Ovary (tissue), 9 donors: ENCODE measurements around the gene SLC15A3. TPM values are rescaled to one million over a fixed set of nuclear protein-coding genes. Genes with fewer than 3 reads are reported as not detected.

ENCODE experiments used
- DNase-seq, 5 donors: peaks; one replicate each; pipeline ENCODE4 v3.0.0-alpha.2; 2019 to 2020
- H3K27ac ChIP-seq, 2 donors: fragments of 200-600 bp; one replicate each; pipeline versions ENCODE4 v1.5.1 to v1.8.0; 2019 to 2022
- H3K27me3 ChIP-seq: fragments of 200-600 bp; one replicate; pipeline ENCODE4 v1.8.0; 2022
- H3K36me3 ChIP-seq: fragments of 200-600 bp; sonication (generic); one replicate; pipeline ENCODE4 v1.5.1; 2019
- H3K4me1 ChIP-seq: one replicate; pipeline ENCODE4 v1.8.1; 2013; ENCODE audit warnings: mild to moderate bottlenecking, moderate library complexity; ENCODE audit not compliant: insufficient read depth
- H3K4me3 ChIP-seq: fragments of 200-600 bp; sonication (generic); one replicate; pipeline ENCODE4 v1.5.1; 2017
- H3K9me3 ChIP-seq, 2 donors: fragments of 200-600 bp in 1 of 2; sonication (generic) in 1 of 2; one replicate each; pipeline versions ENCODE4 v1.5.1 to v1.8.1; 2013 to 2019; ENCODE audit warnings: mild to moderate bottlenecking in 1 of 2, moderate library complexity in 1 of 2
- CTCF ChIP-seq, 3 donors: fragments of 450-650 bp in 2 of 3; fragments of 200-600 bp in 1 of 3; IDR thresholded peaks; one replicate each; pipeline versions ENCODE4 v1.5.1 to v1.8.0; 2016 to 2022; ENCODE audit warnings: antibody characterized with exemption in 3 of 3, mild to moderate bottlenecking in 1 of 3
- EP300 ChIP-seq: sonication (generic); formaldehyde crosslinking; IDR thresholded peaks from one replicate; pipeline ENCODE4 v1.6.1; 2017; ENCODE audit warnings: antibody characterized with exemption
- POLR2A ChIP-seq: fragments of 450-650 bp; IDR thresholded peaks from one replicate; pipeline ENCODE4 v1.6.1; 2017; ENCODE audit warnings: antibody characterized with exemption, mild to moderate bottlenecking, moderate library complexity
- WGBS, 3 donors: extraction: QIAGEN DNeasy Blood & Tissue Kit in 1 of 3; methylation state at CpG; one replicate each; pipeline versions ENCODE4 v1.1.5 to v1.1.7; 2013 to 2017; 5-methylcytosine and 5-hydroxymethylcytosine counted together
- intact Hi-C, 4 donors: fragments of 100-400 bp; cut with DNase I; formaldehyde crosslinking; loops; one replicate each; pipeline versions ENCODE4 v1.11.0 to v1.15.1; 2022 to 2023
- polyA plus RNA-seq, 2 donors: library from polyadenylated mRNA; stranded (reverse); fragments of 200-250 nt in 1 of 2; fragments of 350-450 nt in 1 of 2; fragmentation: Illumina TruSeq in 1 of 2; extraction: RNeasy Lipid Tissue Mini Kit (QIAGEN cat#74804) in 1 of 2; gene quantifications; one replicate each; pipeline ENCODE4 v1.2.3, GENCODE V29; 2013 to 2014
- total RNA-seq, 7 donors: library from RNA; depleted of rRNA in 2 of 7; stranded (reverse); fragments of >200 nt in 2 of 7; fragmentation: NEBNext Ultra II Directional in 3 of 7; extraction: Animal tissue kit (Norgen Biotek cat#: 25700) in 3 of 7; gene quantifications; one replicate each; pipeline versions ENCODE4 v1.1.0 to v1.2.4, GENCODE V29; 2016 to 2023
- donor health status: DM: no; HTN: no; CAD: no; lungs with moderate emphysema.
- donor health status: DM: no; HTN: no; CAD: no.
- donor health status: Bipolar disorder and iron deficiency.
- donor health status: DM: yes; HTN: yes; CAD: no.
- donor health status: DM: no; HTN: no; CAD: no.
- donor health status: DM: yes; HTN: yes; CAD: no.

SLC15A3 gene
- total and polyA plus RNA-seq, 9 donors = 25.3 to 55.8 (median 38.9) TPM

- Histone ChIP-seq H3K27ac (no peak overlapping the region), H3K27me3 (no peaks in the 10 kb centered on the region), H3K9me3 (no peaks in the 10 kb centered on the region), H3K4me1 (no peaks in the 10 kb centered on the region), H3K36me3 (no peaks in the 10 kb centered on the region), H3K4me3 (no peak overlapping the region)
- DNase-seq = peak in 1 of 5 donors; percentile 44
- 52 to 60% (median 56%) methylated on average over 12 of the region's 12 CpGs for WGBS, 3 donors
- TF ChIP-seq POLR2A (no peak), CTCF (IDR thresholded peaks at IDR 0.05) (peak; percentile 80 to 90 (median 83))
- intact Hi-C loops = loop anchor here (5.0 to 10.0 kb wide), 4 partner anchors 54 to 192 kb away; partner anchors contain the start of genes CCDC86 (in 1 of the 4) and MS4A10 (in 1 of the 4)
Measured at GRCh38 chr11:60899046-60899936, 52.7 kb downstream of the SLC15A3 start.

DNA sequence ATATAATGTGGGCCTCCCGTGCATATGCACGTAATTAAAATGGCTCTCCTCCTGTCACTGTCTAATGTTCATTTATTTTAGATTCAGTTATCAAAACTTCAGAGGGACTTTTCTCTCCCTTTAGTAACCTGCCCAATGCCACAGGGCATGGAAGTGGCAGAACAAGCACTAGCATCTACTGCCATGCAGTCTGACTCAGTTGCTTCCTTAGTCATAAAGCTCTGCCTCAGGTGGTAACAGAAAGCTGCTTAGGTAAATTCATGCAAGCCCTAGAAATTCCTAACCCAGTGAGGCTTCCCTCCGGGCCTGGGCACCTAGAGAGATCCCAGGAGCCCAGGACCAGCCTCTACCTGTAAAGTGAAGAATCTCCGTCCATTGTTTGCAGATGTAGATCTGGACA is 54.5 kb downstream of the SLC15A3 start:
- Histone ChIP-seq H3K4me1 (no peaks in the 10 kb centered on the region), H3K36me3 (no peaks in the 10 kb centered on the region), H3K27ac (no peak overlapping the region), H3K9me3 (no peaks in the 10 kb centered on the region), H3K27me3 (no peaks in the 10 kb centered on the region), H3K4me3 (no peak overlapping the region)
- no peak for DNase-seq
- 92 to 93% (median 93%) methylated on average over 4 of the region's 4 CpGs for WGBS, 3 donors
- intact Hi-C loops = loop anchor here (5.0 to 10.0 kb wide), 4 partner anchors 53 to 190 kb away; partner anchors contain the start of genes CCDC86 (in 1 of the 4) and MS4A10 (in 1 of the 4)
- no peak for TF ChIP-seq CTCF (IDR thresholded peaks at IDR 0.05)
- no peak for TF ChIP-seq POLR2A
- TF ChIP-seq EP300 = no peak

DNA sequence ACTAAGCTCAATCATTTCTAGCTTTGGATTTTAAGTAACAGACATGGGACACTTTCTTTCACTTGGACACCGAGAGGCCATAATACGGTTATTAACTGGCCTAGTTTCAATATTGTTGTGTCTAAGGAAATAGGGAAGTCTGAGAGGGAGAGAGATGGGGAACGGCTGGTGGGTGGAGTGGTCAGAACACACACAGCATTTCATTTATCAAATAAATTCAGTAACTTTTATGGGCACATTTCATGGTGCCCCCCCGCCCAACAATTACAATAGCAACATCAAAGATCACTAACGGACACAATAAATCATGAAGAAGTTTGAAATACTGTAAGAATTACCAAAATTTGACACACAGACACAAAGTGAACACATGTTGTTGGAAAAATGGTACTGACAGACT is 56.3 kb downstream of the SLC15A3 start:
- Histone ChIP-seq H3K36me3 (no peaks in the 10 kb centered on the region), H3K4me1 (peaks cover 3% of the 10 kb centered on the region), H3K27me3 (no peaks in the 10 kb centered on the region), H3K27ac (no peak overlapping the region), H3K9me3 (no peaks in the 10 kb centered on the region), H3K4me3 (no peak overlapping the region)
- TF ChIP-seq CTCF (IDR thresholded peaks at IDR 0.05) (no peak), EP300 (no peak), POLR2A (no peak)
- DNase-seq = no peak
- WGBS, 3 donors = 62 to 78% (median 64%) methylated on average over 5 of the region's 5 CpGs
- intact Hi-C loops = loop anchor here (5.0 to 10.0 kb wide), 4 partner anchors 51 to 188 kb away; partner anchors contain the start of genes CCDC86 (in 1 of the 4) and MS4A10 (in 1 of the 4)

GRCh38 chr11:60891103-60891741 is 60.8 kb downstream of the SLC15A3 start:
- H3K27me3 ChIP-seq = no peaks in the 10 kb centered on the region
- H3K27ac ChIP-seq = no peak overlapping the region
- H3K4me3 ChIP-seq = no peak overlapping the region
- no peak for TF ChIP-seq EP300
- no peak for TF ChIP-seq POLR2A
- no peak for TF ChIP-seq CTCF (IDR thresholded peaks at IDR 0.05)
- peaks cover 3% of the 10 kb centered on the region for H3K4me1 ChIP-seq
- no peaks in the 10 kb centered on the region for H3K36me3 ChIP-seq
- H3K9me3 ChIP-seq = no peaks in the 10 kb centered on the region
- WGBS, 3 donors = 30 to 57% (median 34%) methylated on average over 7 of the region's 7 CpGs
- intact Hi-C loops = loop anchor here in 2 of 4 donors (5.0 to 10.0 kb wide), 3 partner anchors 46 to 106 kb away; partner anchors contain the start of genes CCDC86 (in 1 of the 2) and MS4A10 (in 1 of the 2)
- peak; percentile 69 to 86 (median 77) for DNase-seq
